GM21381 (cell line): ENCODE results near the gene TMOD3.
"Not testable (repeated sequence)": the region's sequence is repeated elsewhere in the genome, so short reads cannot be mapped to it uniquely, and the experiment has no call there.

Experiments
- ATAC-seq: cut with Tn5 transposase; IDR thresholded peaks from one replicate; pipeline ENCODE4 v1.9.1; 2021; ENCODE audit warnings: mild to moderate bottlenecking, moderate library complexity; ENCODE audit not compliant: unreplicated experiment

The TMOD3 gene

GRCh38 chr15:51863131-51863530 is 33.7 kb downstream of the TMOD3 start:
- ATAC-seq, result no peak

- ATAC-seq, result no peak
Measured at GRCh38 chr15:51864408-51865056, 35.1 kb downstream of the TMOD3 start.

DNA sequence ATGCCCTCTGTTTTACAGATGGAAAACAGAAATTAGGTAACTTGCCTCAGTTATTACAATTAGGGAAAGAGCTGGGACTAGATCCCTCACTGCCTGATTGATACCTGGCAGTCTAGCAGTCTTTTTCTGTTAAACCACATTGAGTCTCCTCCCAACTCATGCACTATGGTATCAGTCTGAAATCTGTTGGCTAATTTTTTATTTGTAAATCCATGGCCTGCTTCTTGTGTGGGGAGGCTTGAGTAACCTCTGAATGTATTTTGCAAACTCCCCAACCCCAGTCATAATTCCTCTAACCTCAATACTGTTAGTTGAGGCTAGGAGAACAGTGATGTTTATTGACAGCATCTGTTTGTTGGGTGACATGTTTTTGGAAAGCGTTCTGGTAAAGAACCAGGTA is 35.9 kb downstream of the TMOD3 start:
- ATAC-seq, result no peak

GRCh38 chr15:51866161-51866560 is 36.7 kb downstream of the TMOD3 start:
- ATAC-seq, result no peak

GRCh38 chr15:51866751-51867150 is 37.3 kb downstream of the TMOD3 start:
- no peak for ATAC-seq

GRCh38 chr15:51869060-51869421 is 39.6 kb downstream of the TMOD3 start:
- ATAC-seq, result no peak

- ATAC-seq, result no peak
Measured at GRCh38 chr15:51870774-51871173, 41.3 kb downstream of the TMOD3 start.

GRCh38 chr15:51874751-51875644 is 45.5 kb downstream of the TMOD3 start:
- ATAC-seq, result no peak

DNA sequence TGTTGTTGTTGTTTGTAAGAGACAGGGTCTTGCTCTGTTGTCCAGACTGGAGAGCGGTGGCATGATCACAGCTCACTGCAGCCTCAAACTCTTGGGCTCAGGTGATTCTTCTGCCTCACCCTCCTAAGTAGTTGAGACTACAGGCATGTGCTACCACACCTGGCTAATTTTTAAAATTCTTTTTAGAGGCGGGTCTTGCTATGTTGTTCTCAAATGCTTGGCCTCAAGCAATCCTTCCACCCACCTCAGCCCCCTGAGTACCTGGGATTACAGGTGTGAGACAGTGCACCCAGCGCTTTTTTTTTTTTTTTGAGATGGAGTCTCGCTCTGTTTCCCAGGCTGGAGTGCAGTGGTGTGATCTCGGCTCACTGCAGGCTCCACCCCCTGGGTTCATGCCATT is 46.7 kb downstream of the TMOD3 start:
- ATAC-seq, result no peak

GRCh38 chr15:51878446-51879386 is 49.3 kb downstream of the TMOD3 start:
- no peak for ATAC-seq

GRCh38 chr15:51879555-51879954 is 50.1 kb downstream of the TMOD3 start:
- ATAC-seq, result no peak

GRCh38 chr15:51883271-51883837 is 53.9 kb downstream of the TMOD3 start:
- ATAC-seq, result no peak

DNA sequence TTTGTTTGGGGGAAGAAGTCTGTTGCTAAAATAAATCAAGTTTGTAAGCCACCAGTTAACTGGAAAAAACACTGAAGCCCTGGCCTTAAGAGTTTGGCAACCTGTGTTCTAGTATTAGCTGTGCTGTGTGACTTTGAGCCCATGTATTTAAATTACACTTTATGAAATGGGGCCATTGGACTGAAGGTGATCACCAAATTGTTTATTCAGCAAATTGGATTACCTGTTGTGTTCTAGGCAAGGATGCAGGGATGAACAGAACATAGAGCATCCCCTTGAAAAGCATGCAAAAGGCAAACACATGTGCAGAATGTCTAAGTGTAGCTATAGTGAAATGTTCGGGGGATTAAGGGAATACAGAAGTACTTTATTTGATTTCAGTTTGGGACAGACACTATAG is 54.6 kb downstream of the TMOD3 start:
- ATAC-seq, result no peak

DNA sequence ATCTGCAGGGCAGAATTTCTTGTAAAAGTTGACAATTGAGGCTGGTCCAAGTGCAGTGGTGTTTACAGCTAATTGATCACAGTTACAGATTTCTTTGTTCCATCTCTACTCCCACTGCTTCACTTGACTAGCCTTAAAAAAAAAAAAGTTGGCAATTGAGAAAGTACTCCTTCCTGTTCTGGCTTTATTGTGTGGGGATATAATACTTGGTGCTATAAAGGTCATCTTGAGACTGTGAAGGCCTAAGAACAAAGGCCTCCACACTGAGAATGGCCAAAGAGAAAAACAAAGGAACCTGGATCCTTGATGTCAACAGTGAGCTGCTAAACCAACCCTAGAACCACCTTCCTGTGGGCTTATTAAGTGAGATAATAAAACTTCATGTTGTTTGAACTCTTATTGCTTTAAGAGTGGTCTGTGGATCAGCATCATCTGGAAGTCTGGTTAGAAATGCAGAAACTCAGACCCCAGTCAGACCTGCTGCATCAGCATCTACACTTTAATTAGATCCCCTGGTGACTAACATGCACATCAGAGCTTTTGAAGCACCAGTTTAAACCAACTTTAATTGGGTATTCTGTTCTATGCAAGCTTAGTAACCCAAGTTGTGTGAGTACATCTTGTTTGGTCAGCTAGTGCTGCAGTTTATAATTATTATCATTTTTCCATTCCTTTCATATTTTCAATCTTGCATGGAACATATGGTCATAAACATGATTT is 55.2 kb downstream of the TMOD3 start:
- no peak for ATAC-seq

GRCh38 chr15:51885758-51886157 is 56.3 kb downstream of the TMOD3 start:
- not testable (repeated sequence) for ATAC-seq

DNA sequence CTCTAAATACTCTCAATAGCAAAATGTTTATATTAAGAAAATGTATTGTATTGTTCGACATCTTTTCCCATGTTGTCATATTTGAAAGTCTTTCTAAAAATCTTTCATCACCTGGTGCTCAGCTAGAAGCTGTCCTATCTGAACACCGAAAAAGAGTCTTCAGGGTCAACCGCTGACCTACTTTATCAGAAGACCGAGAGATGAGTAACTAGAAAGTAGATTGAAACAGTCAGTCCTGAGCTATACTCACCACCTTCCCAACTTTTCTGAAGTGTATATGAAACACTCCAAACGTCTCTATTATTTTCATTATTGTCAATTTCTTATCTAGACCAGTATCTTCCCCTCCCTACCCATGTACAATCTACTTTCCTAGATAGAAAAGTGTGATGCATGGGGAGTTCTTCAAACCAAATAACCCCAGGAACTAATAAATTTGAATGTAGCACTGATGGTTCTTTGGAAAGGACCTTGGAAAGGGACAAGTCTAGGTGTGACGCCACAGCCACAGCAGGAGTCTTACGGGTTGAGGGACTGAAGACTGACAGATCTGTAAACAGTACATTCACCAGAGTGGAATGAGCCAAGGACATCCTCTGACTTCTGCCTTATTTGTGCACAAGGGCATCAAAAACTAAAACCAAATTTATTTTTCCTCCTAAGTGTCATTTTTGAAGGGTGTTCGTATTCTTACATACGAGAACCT is 58.6 kb downstream of the TMOD3 start:
- no peak for ATAC-seq

GRCh38 chr15:51888593-51889195 is 59.2 kb downstream of the TMOD3 start:
- no peak for ATAC-seq

DNA sequence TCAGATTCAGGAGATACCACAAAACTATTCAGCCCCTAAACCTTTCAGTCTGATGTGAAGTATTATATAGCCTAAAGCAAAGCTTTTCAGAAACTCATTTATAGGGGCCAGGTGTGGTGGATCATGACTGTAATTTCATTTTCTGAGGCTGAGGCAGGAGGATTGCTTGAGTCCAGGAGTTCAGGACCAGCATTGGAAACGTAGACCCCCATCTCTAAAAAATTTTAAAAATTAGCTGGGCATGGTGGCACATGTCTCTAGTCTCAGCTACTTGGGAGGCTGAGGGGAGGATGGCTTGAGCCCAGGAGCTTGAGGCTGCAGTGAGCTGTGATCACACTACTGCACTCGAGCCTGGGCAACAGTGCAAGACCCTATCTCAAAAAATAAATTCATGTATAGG is 60.0 kb downstream of the TMOD3 start:
- ATAC-seq, result no peak

- ATAC-seq, result no peak
Measured at GRCh38 chr15:51904421-51904820, 75.0 kb downstream of the TMOD3 start.
